Measurements from ENCODE around the gene HMGN4.
"Not testable (repeated sequence)": the region's sequence is repeated elsewhere in the genome, so short reads cannot be mapped to it uniquely, and the experiment has no call there.

The HMGN4 gene

GRCh38 chr6:26538572-26538902 lies 371 bp downstream of the HMGN4 start:
- DNase-seq, result no peak
- no peaks in the 10 kb centered on the region for H3K9me3 ChIP-seq (ENCODE audit: control extremely low read depth in 1 of 5, control insufficient read depth in 4 of 5, insufficient read depth in 2 of 5, low read depth in 1 of 5, low read length in 4 of 5)
- ChIA-PET POLR2A (no interaction called here), CTCF (interaction anchor here (0.7 to 2.3 kb wide), 4 partner anchors 10 to 54 kb away, joined by 3 to 6 read pairs (median 4); partner anchors contain the start of gene BTN1A1)
- H3K27ac ChIP-seq (ENCODE audit: insufficient read depth in 1 of 2, low read depth in 1 of 2, low read length in 2 of 2, poor library complexity in 1 of 2, severe bottlenecking in 2 of 2), result peak overlapping the region; percentile 70 to 88
- H3K4me1 ChIP-seq (ENCODE audit: control extremely low read depth in 1 of 4, control insufficient read depth in 4 of 4, insufficient read depth in 4 of 4, low read length in 3 of 4), result peaks cover 10 to 39% (median 31%) of the 10 kb centered on the region in 4 experiments
- H3K27me3 ChIP-seq (replicated peaks in 2 of 5; ENCODE audit: control insufficient read depth in 4 of 5, insufficient read depth in 5 of 5, low read length in 4 of 5), result no peaks in the 10 kb centered on the region
- 0% methylated on average over 11 of the region's 15 CpGs for WGBS (ENCODE audit: insufficient coverage)
- H3K36me3 ChIP-seq (ENCODE audit: control insufficient read depth in 4 of 4, insufficient read depth in 4 of 4, low read length in 3 of 4), result peaks cover 3% of the 10 kb centered on the region in 4 experiments
- peak overlapping the region; percentile 93 to 100 (median 96) for H3K4me3 ChIP-seq (ENCODE audit: control insufficient read depth in 1 of 7, extremely low read depth in 1 of 7, insufficient read depth in 4 of 7, low read depth in 2 of 7, low read length in 6 of 7)

- peak overlapping the region in 1 of 2 experiments; percentile 88 for H3K27ac ChIP-seq (ENCODE audit: insufficient read depth in 1 of 2, low read depth in 1 of 2, low read length in 2 of 2, poor library complexity in 1 of 2, severe bottlenecking in 2 of 2)
- no peaks in the 10 kb centered on the region for H3K9me3 ChIP-seq (ENCODE audit: control extremely low read depth in 1 of 5, control insufficient read depth in 4 of 5, insufficient read depth in 2 of 5, low read depth in 1 of 5, low read length in 4 of 5)
- WGBS (ENCODE audit: insufficient coverage), result 84% methylated on average over 11 of the region's 16 CpGs
- POLR2A ChIA-PET, result no interaction called here
- H3K4me1 ChIP-seq (ENCODE audit: control extremely low read depth in 1 of 4, control insufficient read depth in 4 of 4, insufficient read depth in 4 of 4, low read length in 3 of 4), result peaks cover 8 to 35% (median 28%) of the 10 kb centered on the region in 4 experiments
- H3K36me3 ChIP-seq (ENCODE audit: control insufficient read depth in 4 of 4, insufficient read depth in 4 of 4, low read length in 3 of 4), result peaks cover 3% of the 10 kb centered on the region in 4 experiments
- CTCF ChIA-PET, result interaction anchor here (0.7 to 1.8 kb wide), 3 partner anchors 10 to 38 kb away, joined by 3 to 7 read pairs (median 4); partner anchors contain the start of gene BTN1A1
- H3K27me3 ChIP-seq (replicated peaks in 2 of 5; ENCODE audit: control insufficient read depth in 4 of 5, insufficient read depth in 5 of 5, low read length in 4 of 5), result no peaks in the 10 kb centered on the region
- no peak for DNase-seq
- H3K4me3 ChIP-seq (ENCODE audit: control insufficient read depth in 1 of 7, extremely low read depth in 1 of 7, insufficient read depth in 4 of 7, low read depth in 2 of 7, low read length in 6 of 7), result peak overlapping the region; percentile 93 to 100 (median 96)
Measured at GRCh38 chr6:26539071-26539615, 977 bp downstream of the HMGN4 start.

DNA sequence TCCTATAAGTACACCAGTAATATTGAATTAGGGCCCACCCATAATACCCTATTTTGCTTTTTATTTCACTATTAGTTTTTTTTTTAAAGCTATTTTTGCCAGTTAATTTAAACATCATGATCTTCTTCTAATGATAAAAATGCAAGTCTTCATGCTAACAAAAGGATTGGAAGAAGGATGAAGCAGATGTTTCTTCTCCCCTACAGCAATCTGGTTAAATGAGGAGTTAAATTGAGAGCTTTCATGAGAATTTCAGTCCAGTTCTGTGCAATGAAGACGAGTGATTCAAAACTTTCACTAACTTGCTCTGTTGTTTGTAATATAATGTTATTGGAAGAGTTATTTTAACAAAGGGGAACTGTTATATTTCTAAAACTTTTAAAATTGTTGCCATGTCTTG lies 3.4 kb downstream of the HMGN4 start:
- H3K27ac ChIP-seq (ENCODE audit: insufficient read depth in 1 of 2, low read depth in 1 of 2, low read length in 2 of 2, poor library complexity in 1 of 2, severe bottlenecking in 2 of 2), result no peak overlapping the region
- H3K4me1 ChIP-seq (ENCODE audit: control extremely low read depth in 1 of 4, control insufficient read depth in 4 of 4, insufficient read depth in 4 of 4, low read length in 3 of 4), result peaks cover 5 to 24% (median 14%) of the 10 kb centered on the region in 4 experiments
- no peaks in the 10 kb centered on the region for H3K9me3 ChIP-seq (ENCODE audit: control extremely low read depth in 1 of 5, control insufficient read depth in 4 of 5, insufficient read depth in 2 of 5, low read depth in 1 of 5, low read length in 4 of 5)
- no peak for DNase-seq
- no peak overlapping the region for H3K4me3 ChIP-seq (ENCODE audit: control insufficient read depth in 1 of 7, extremely low read depth in 1 of 7, insufficient read depth in 4 of 7, low read depth in 2 of 7, low read length in 6 of 7)
- ChIA-PET POLR2A (no interaction called here), CTCF (interaction anchor here (1.0 to 1.3 kb wide), 2 partner anchors 12 to 590 kb away, joined by 3 to 8 read pairs; no protein-coding TSS in a partner anchor)
- H3K27me3 ChIP-seq (replicated peaks in 2 of 5; ENCODE audit: control insufficient read depth in 4 of 5, insufficient read depth in 5 of 5, low read length in 4 of 5), result no peaks in the 10 kb centered on the region
- H3K36me3 ChIP-seq (ENCODE audit: control insufficient read depth in 4 of 4, insufficient read depth in 4 of 4, low read length in 3 of 4), result peaks cover 5 to 17% (median 9%) of the 10 kb centered on the region in 4 experiments
- no CpG with 5 or more reads among the region's 1 CpG for WGBS (ENCODE audit: insufficient coverage)

DNA sequence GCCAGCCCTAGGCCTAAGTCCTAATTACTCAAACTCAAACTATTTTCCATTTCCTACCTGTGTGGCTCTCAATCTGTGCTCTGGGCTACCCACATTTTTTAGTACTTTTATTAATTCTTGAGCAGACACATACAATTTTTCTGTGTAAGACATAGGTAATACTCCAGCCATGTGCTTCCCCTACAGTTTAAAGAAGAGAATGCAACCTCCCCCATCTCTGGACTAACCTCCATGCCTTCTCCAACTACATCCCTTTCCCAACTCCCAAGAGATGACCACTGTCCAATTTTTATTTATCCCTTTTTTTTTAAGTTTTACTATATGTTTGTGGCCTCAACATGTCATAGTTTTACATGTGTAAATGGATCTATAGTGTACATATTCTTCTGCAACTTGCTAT lies 5.8 kb downstream of the HMGN4 start:
- Histone ChIP-seq H3K27ac (ENCODE audit: insufficient read depth in 1 of 2, low read depth in 1 of 2, low read length in 2 of 2, poor library complexity in 1 of 2, severe bottlenecking in 2 of 2) (no peak overlapping the region), H3K4me1 (ENCODE audit: control extremely low read depth in 1 of 4, control insufficient read depth in 4 of 4, insufficient read depth in 4 of 4, low read length in 3 of 4) (peaks cover 0 to 10% (median 5%) of the 10 kb centered on the region in 4 experiments), H3K36me3 (ENCODE audit: control insufficient read depth in 4 of 4, insufficient read depth in 4 of 4, low read length in 3 of 4) (peaks cover 5 to 17% (median 9%) of the 10 kb centered on the region in 4 experiments), H3K27me3 (replicated peaks in 2 of 5; ENCODE audit: control insufficient read depth in 4 of 5, insufficient read depth in 5 of 5, low read length in 4 of 5) (no peaks in the 10 kb centered on the region), H3K9me3 (ENCODE audit: control extremely low read depth in 1 of 5, control insufficient read depth in 4 of 5, insufficient read depth in 2 of 5, low read depth in 1 of 5, low read length in 4 of 5) (no peaks in the 10 kb centered on the region), H3K4me3 (ENCODE audit: control insufficient read depth in 1 of 7, extremely low read depth in 1 of 7, insufficient read depth in 4 of 7, low read depth in 2 of 7, low read length in 6 of 7) (no peak overlapping the region)
- ChIA-PET POLR2A (interaction anchor here (0.7 kb wide), 1 partner anchor 18 kb away, joined by 6 read pairs; no protein-coding TSS in a partner anchor), CTCF (no interaction called here)
- DNase-seq, result peak in 1 of 3 donors; percentile 43

DNA sequence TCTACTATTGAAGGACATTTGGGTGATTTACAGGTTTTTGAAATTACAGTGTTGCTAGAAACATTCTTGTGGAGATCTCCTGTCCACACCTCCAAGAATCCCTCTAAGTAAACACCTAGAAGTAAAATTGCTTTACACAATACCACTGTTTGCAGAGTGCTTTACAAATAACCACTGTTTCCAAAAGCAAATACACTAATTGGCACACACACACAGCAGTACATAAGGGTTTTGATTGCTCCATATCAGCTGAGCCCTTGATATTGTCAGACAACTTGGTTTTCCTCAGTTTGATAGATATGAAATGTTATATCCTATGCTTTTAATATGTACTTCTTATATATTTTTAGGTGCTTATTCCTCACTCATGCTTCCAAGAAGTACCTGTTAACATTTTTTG lies 6.3 kb downstream of the HMGN4 start:
- CTCF ChIA-PET, result interaction anchor here (0.7 kb wide), 1 partner anchor 17 kb away, joined by 3 read pairs; no protein-coding TSS in a partner anchor

DNA sequence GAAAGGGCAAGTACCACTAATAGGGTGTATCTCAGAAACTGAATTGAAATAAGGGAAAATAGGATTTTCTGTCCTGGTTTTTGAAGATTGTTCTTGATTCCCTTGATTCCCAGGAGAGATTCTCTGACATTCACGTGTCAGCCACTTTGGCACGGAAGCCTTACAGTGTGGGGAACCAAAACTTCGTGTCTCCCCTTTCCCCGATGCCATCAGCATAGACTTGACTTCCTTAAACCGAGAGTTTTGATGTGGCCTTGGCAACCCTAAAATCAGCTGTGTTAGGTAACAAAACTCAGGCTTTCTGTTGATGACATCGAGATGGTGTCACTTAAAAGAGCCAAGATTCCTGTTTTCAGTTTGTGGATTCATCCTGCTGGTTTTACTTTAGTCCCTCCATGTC lies 7.5 kb downstream of the HMGN4 start:
- Histone ChIP-seq H3K27ac (ENCODE audit: insufficient read depth in 1 of 2, low read depth in 1 of 2, low read length in 2 of 2, poor library complexity in 1 of 2, severe bottlenecking in 2 of 2) (no peak overlapping the region), H3K9me3 (ENCODE audit: control extremely low read depth in 1 of 5, control insufficient read depth in 4 of 5, insufficient read depth in 2 of 5, low read depth in 1 of 5, low read length in 4 of 5) (no peaks in the 10 kb centered on the region), H3K4me3 (ENCODE audit: control insufficient read depth in 1 of 7, extremely low read depth in 1 of 7, insufficient read depth in 4 of 7, low read depth in 2 of 7, low read length in 6 of 7) (no peak overlapping the region), H3K27me3 (replicated peaks in 2 of 5; ENCODE audit: control insufficient read depth in 4 of 5, insufficient read depth in 5 of 5, low read length in 4 of 5) (no peaks in the 10 kb centered on the region), H3K36me3 (ENCODE audit: control insufficient read depth in 4 of 4, insufficient read depth in 4 of 4, low read length in 3 of 4) (peaks cover 5 to 17% (median 9%) of the 10 kb centered on the region in 4 experiments), H3K4me1 (ENCODE audit: control extremely low read depth in 1 of 4, control insufficient read depth in 4 of 4, insufficient read depth in 4 of 4, low read length in 3 of 4) (peaks cover 0 to 9% (median 3%) of the 10 kb centered on the region in 4 experiments)
- no peak for DNase-seq
- WGBS (ENCODE audit: insufficient coverage), result 89% methylated on average over 6 of the region's 6 CpGs
- POLR2A ChIA-PET, result interaction anchor here (0.5 to 0.6 kb wide), 2 partner anchors 182 to 1534 kb away, joined by 3 to 5 read pairs; partner anchors contain the start of gene ZNF165
- CTCF ChIA-PET, result interaction anchor here (1.4 kb wide), 1 partner anchor 9 kb away, joined by 3 read pairs; no protein-coding TSS in a partner anchor

More for the DNA sequence above, 6.3 kb downstream of the HMGN4 start:
- H3K27me3 ChIP-seq (replicated peaks in 2 of 5; ENCODE audit: control insufficient read depth in 4 of 5, insufficient read depth in 5 of 5, low read length in 4 of 5), result no peaks in the 10 kb centered on the region
- peaks cover 0 to 6% (median 2%) of the 10 kb centered on the region in 4 experiments for H3K4me1 ChIP-seq (ENCODE audit: control extremely low read depth in 1 of 4, control insufficient read depth in 4 of 4, insufficient read depth in 4 of 4, low read length in 3 of 4)
- no peak for DNase-seq
- H3K27ac ChIP-seq (ENCODE audit: insufficient read depth in 1 of 2, low read depth in 1 of 2, low read length in 2 of 2, poor library complexity in 1 of 2, severe bottlenecking in 2 of 2), result no peak overlapping the region
- POLR2A ChIA-PET, result no interaction called here
- H3K9me3 ChIP-seq (ENCODE audit: control extremely low read depth in 1 of 5, control insufficient read depth in 4 of 5, insufficient read depth in 2 of 5, low read depth in 1 of 5, low read length in 4 of 5), result no peaks in the 10 kb centered on the region
- H3K4me3 ChIP-seq (ENCODE audit: control insufficient read depth in 1 of 7, extremely low read depth in 1 of 7, insufficient read depth in 4 of 7, low read depth in 2 of 7, low read length in 6 of 7), result no peak overlapping the region
- H3K36me3 ChIP-seq (ENCODE audit: control insufficient read depth in 4 of 4, insufficient read depth in 4 of 4, low read length in 3 of 4), result peaks cover 5 to 17% (median 9%) of the 10 kb centered on the region in 4 experiments

GRCh38 chr6:26547363-26547762 lies 9.2 kb downstream of the HMGN4 start:
- Histone ChIP-seq H3K4me1 (ENCODE audit: control extremely low read depth in 1 of 4, control insufficient read depth in 4 of 4, insufficient read depth in 4 of 4, low read length in 3 of 4) (peaks cover 2 to 11% (median 5%) of the 10 kb centered on the region in 4 experiments), H3K36me3 (ENCODE audit: control insufficient read depth in 4 of 4, insufficient read depth in 4 of 4, low read length in 3 of 4) (peaks cover 5 to 17% (median 9%) of the 10 kb centered on the region in 4 experiments)
- POLR2A ChIA-PET; H3K27me3 ChIP-seq (replicated peaks in 2 of 5; ENCODE audit: control insufficient read depth in 4 of 5, insufficient read depth in 5 of 5, low read length in 4 of 5); CTCF ChIA-PET; H3K9me3 ChIP-seq (ENCODE audit: control extremely low read depth in 1 of 5, control insufficient read depth in 4 of 5, insufficient read depth in 2 of 5, low read depth in 1 of 5, low read length in 4 of 5); H3K27ac ChIP-seq (ENCODE audit: insufficient read depth in 1 of 2, low read depth in 1 of 2, low read length in 2 of 2, poor library complexity in 1 of 2, severe bottlenecking in 2 of 2); DNase-seq; H3K4me3 ChIP-seq (ENCODE audit: control insufficient read depth in 1 of 7, extremely low read depth in 1 of 7, insufficient read depth in 4 of 7, low read depth in 2 of 7, low read length in 6 of 7): not testable (repeated sequence)
- 94% methylated on average over 9 of the region's 18 CpGs for WGBS (ENCODE audit: insufficient coverage)

All from common myeloid progenitor, CD34-positive (primary cell).